Endometrial microvascular endothelial cells (primary cell): ENCODE data around the gene PDGFD. TPM values are rescaled to one million over a fixed set of nuclear protein-coding genes. Genes with fewer than 3 reads are reported as not detected.

Experiments
- in situ Hi-C: cut with HindIII; loops from 2 replicates; pipeline ENCODE4 v1.10.0; 2017; ENCODE audit warnings: low sequenced_read_pairs, low pct_unique_long_range_greater_than_20kb; ENCODE audit errors: inconsistent ontology term
- total RNA-seq: library from RNA; depleted of rRNA; stranded (reverse); fragments of >200 nt; gene quantifications from one replicate; pipeline ENCODE4 v1.2.3, GENCODE V29; 2015; ENCODE audit errors: inconsistent ontology term

PDGFD gene
- total RNA-seq, 1 donor from 2014 or later, result 11.9 TPM

GRCh38 chr11:104033134-104033533 is 130.8 kb downstream of the PDGFD start:
- in situ Hi-C loops, result no loop called here

DNA sequence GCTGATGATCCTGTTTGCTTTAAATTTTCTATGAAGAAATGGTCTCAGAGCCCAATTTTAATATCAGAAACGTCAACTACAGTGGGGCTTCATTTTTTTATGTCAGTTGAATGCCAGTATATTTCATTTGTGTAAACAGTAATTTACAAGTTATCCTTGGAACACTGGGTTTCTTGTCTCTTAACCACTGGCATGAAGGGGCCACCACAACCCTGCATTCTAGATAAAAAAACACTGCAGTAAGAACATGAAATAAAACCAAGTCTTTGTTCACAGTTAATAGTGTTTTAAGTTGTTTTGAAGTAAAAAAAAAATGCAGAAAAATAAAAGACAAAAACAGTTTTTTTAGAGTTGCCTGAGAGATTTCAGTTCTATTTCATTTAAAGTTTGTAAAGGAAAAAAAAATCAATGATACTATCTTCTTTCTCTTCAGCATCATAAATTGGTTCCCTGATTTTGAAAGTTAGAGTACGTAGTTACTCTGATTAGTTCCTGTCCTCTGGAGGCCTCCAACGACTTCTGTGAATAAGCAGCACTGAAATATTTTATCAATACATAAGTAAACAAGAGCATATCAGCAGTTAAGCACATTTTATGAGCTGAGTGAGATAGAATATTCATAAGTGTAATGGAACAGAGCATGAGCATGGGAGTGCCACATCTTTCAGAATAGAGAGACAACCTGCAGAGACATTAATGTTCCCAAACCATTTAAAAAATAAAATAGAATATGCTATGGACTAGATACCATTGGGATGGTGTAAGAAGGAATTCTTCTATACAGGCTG is 135.3 kb downstream of the PDGFD start:
- in situ Hi-C loops, result no loop called here

DNA sequence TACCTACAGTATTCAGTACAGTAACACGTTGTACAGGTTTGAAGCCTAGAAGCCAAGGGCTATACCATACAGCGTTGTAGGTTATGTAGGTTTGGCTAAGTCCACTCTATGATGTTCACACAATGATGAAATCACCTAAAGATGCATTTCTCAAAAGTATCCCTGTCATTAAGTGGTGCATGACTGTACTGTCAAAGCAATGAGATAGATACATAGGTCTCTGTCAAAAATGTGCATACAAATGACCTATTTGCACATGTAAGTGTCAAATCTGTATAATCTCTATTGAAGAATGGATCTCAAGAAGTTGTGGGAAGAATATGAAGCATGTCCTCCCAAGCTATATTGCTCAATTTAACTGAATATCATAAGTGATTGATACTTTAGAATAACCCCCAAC is 139.4 kb downstream of the PDGFD start:
- in situ Hi-C loops, result no loop called here

DNA sequence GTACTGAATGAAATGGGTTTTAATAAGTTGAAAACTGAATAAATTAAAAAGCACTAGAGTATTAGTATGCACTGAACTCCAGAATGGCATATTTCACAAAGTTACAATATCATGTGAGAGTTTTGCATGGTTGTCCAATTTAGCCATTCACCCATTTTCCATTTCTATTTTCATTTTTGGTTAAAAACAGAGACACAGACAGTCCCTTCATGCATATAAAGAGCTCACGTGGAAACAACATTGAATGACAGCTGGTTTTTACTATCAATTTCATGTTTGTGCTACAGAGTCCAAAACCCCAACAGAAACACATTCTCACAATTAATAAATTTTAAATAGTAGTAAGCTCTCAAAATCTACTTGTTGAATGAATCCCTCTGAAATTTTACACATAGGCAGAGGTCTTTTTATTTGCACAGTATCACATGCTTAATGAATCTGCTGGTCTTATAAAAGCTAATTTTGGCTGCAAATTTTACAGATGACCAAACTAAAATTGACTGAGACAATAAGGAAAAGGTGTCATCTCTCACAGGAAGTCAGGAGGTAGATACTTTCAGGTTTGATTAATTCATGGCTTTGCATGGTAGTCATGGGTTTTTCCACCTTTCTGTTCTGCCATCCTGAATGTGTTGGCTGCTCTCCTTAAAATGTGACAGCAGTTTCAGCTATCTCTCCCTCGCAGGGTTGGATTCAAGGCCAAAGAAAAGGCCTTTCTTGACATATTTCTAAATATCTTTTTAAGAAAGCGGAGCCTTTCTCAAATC is 148.1 kb downstream of the PDGFD start:
- in situ Hi-C loops, result no loop called here

DNA sequence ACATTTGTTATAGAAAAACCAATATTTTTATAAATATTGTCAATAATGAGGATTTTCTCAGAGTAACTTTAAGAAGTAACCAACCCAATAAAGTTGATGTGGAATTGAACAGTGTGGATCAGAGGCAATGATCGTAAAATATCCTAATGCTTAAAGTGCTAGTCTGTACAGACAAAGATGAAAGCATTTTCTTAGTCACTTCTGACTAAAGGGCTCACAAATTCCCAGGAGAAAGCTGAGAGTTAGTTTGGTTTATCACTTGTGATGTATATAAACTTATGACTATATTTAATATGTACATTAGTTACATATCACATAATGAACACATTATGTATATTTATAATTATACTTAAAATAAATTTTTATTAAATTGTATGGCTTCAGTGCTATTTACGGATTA is 152.9 kb downstream of the PDGFD start:
- in situ Hi-C loops, result no loop called here

DNA sequence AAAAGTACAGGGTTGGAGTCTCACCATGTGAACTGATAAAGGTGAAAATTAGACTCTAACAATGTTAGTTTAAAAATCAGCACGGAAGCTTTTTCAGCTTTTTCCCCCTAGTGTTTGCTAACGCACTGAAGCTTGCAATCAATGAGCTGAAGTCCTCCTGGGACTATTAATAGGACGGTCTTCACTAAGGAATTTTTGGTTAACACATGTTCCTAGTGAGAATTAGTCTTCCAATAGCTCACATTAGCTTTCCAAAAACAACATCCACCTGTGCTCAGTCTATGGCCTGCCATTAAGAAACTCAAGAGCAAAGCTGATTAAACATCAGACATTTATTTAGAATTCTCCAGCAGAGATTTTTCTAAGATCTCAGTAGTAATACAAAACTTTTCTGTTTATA is 154.2 kb downstream of the PDGFD start:
- in situ Hi-C loops, result no loop called here

DNA sequence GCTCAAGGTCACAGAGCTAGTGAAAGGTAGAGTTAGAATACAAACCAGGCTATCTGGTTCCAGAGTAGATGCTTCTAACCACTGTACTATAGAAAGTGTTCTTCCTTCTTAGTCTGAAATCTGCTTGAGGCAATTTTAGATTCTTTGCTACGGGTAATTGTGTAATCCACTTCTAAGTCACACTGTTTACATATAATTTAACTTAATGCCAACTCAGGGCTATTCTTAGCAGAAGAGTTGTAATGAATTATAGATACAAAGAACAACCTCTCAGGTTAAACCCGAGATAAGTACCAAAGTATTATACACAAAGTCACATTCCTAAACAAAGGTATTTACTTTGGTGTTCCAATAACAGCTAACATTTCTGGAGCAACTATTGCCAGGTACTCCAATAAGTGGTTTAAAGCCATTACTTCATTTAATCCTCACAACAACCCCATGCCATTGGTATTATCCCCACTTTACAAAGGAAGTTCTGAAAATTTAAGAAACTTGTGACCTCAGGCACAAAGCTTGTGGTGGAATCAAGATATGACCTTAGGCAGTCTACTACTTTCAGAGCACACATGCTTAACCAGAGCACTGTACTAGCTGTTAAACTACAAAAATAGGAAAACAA is 158.6 kb downstream of the PDGFD start:
- in situ Hi-C loops, result no loop called here

- in situ Hi-C loops, result no loop called here
These were observed 160.5 kb downstream of the PDGFD start for GRCh38 chr11:104003491-104003890.

- in situ Hi-C loops, result no loop called here
These were observed 162.3 kb downstream of the PDGFD start for GRCh38 chr11:104001561-104002056.

DNA sequence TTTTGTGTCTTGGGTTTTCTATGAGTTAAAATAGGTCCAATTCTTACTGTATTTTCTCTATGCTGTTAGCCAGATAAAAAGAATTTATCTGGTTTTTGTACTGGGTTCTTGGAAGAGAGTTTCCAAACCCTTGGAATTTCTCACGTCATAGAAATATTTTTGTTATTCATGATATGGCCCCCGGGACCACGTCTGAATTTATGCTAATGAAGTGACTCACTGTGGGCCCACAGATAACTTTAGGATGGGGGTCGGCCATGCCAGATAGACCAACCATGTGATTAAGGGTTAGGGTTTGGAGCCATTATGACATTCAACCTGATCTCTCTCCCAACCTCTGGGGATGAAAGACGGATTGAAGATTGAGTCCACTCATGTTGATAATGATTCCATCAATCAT is 163.1 kb downstream of the PDGFD start:
- in situ Hi-C loops, result no loop called here

GRCh38 chr11:103998826-103999508 is 165.0 kb downstream of the PDGFD start:
- in situ Hi-C loops, result no loop called here

GRCh38 chr11:103997082-103997481 is 166.9 kb downstream of the PDGFD start:
- in situ Hi-C loops, result no loop called here

GRCh38 chr11:103995896-103996295 is 168.1 kb downstream of the PDGFD start:
- in situ Hi-C loops, result no loop called here

DNA sequence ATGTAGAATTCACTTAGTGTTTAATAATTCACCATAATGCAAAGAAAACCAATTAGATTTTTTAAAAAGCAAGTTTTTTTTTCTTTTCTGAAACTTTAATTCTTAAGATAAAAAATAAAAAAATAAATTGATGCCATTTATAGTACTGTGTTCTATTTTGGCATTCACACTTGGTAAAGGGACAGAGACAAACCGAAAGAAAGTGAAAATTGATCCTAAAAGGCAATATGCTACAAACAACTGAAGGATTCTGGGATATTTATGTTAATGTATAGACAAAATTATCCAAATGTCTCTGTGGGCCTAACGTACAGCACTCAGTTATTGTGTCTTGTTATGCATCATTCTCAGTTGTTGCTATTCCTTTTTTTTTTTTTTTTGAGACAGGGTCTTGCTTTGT is 169.4 kb downstream of the PDGFD start:
- in situ Hi-C loops, result no loop called here

- in situ Hi-C loops, result no loop called here
These were observed 169.9 kb downstream of the PDGFD start for GRCh38 chr11:103994094-103994493.

- in situ Hi-C loops, result no loop called here
These were observed 170.4 kb downstream of the PDGFD start for GRCh38 chr11:103993507-103993906.

GRCh38 chr11:103988595-103988969 is 175.4 kb downstream of the PDGFD start:
- in situ Hi-C loops, result no loop called here

DNA sequence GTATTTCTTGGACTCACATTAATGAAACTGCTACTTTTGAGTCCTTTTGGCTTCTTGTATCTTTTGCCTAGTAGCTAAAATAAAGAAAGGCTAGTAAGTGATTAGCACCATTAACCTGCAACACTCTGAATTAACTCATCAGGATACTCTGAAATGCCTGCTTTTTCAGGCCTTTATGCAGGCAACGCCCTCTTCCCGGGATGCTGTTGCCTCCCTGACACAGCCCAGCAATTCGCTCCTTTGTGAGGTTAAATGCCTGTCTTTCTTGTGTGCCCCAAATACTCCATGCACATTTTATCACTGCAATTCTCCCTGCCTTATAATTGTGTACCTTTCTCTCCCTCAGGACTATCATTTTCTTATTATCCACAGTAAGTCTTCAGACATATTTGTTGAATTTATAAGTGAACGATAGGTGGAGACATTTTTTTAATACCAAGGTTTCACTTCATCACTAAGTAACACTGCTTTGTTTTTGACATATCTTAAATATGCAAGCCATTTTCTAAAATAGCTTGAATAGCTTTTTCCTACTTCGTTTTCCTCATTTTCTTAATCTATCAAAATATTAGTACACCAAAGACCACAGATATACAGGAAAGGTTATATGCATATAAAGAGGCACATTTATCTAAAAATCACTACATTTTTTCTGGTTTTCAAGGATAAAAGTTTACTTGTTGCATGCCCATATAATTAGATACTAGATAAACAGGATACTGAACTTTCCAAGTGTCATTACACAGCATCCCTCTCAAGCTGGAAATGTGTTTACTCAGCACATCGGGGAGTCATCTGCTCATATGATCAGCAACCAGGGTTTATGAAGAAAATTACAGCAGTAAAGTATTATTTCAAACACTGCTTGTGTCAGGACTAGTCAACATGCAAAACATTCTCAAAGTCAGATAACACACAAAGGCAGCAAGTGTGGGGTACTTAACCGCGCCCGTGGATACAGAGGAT is 176.0 kb downstream of the PDGFD start:
- in situ Hi-C loops, result no loop called here
